Testis (tissue), 3 donors: ENCODE results near the gene MMP13. TPM values are rescaled to one million over a fixed set of nuclear protein-coding genes. Genes with fewer than 3 reads are reported as not detected.

Source experiments
- DNase-seq: peaks from one replicate; pipeline ENCODE4 v3.0.0-alpha.2; 2019
- H3K27ac ChIP-seq, 2 donors: fragments of 200-600 bp; sonication (generic); one replicate each; pipeline ENCODE4 v1.5.1; 2019
- H3K27me3 ChIP-seq: fragments of 200-600 bp; sonication (generic); one replicate; pipeline ENCODE4 v1.5.1; 2019
- H3K36me3 ChIP-seq: fragments of 200-600 bp; sonication (generic); one replicate; pipeline ENCODE4 v1.5.1; 2017; ENCODE audit warnings: low read depth; ENCODE audit errors: missing control alignments
- H3K4me1 ChIP-seq: fragments of 200-600 bp; sonication (generic); one replicate; pipeline ENCODE4 v1.5.1; 2019
- H3K4me3 ChIP-seq, 2 donors: fragments of 200-600 bp; sonication (generic); one replicate each; pipeline ENCODE4 v1.5.1; 2017 to 2019
- H3K9me3 ChIP-seq: fragments of 200-600 bp; sonication (generic); one replicate; pipeline ENCODE4 v1.5.1; 2017
- CTCF ChIP-seq, 3 experiments: fragments of 450-650 bp in 2 of 3; fragments of 200-600 bp in 1 of 3; sonication (generic) in 1 of 3; IDR thresholded peaks; one replicate each; pipeline ENCODE4 v1.5.1; 2016 to 2019; ENCODE audit warnings: antibody characterized with exemption in 3 of 3, mild to moderate bottlenecking in 2 of 3, moderate library complexity in 1 of 3
- POLR2A ChIP-seq: fragments of 450-650 bp; IDR thresholded peaks from one replicate; pipeline ENCODE4 v1.6.1; 2017; ENCODE audit warnings: antibody characterized with exemption, mild to moderate bottlenecking, moderate library complexity
- WGBS, 2 donors: methylation state at CpG; one replicate each; pipeline ENCODE4 v1.1.5; 2018; 5-methylcytosine and 5-hydroxymethylcytosine counted together
- intact Hi-C: fragments of 100-400 bp; cut with DNase I; formaldehyde crosslinking; loops from one replicate; pipeline ENCODE4 v1.15.1; 2023; ENCODE audit warnings: low total_unique reads
- polyA plus RNA-seq: library from polyadenylated mRNA; stranded (reverse); fragments of 350-450 nt; fragmentation: Illumina TruSeq; extraction: RNeasy Lipid Tissue Mini Kit (QIAGEN cat#74804); gene quantifications from one replicate; pipeline ENCODE4 v1.2.3, GENCODE V29; 2014; ENCODE audit warnings: low read depth, low replicate concordance; ENCODE audit not compliant: insufficient read depth
- total RNA-seq, 2 donors: library from RNA; depleted of rRNA; stranded (reverse); fragments of >200 nt; gene quantifications; one replicate each; pipeline ENCODE4 v1.2.3, GENCODE V29; 2016

Gene MMP13
- total and polyA plus RNA-seq, 3 donors from 2014 or later = 0.31 TPM; not detected in 2

DNA sequence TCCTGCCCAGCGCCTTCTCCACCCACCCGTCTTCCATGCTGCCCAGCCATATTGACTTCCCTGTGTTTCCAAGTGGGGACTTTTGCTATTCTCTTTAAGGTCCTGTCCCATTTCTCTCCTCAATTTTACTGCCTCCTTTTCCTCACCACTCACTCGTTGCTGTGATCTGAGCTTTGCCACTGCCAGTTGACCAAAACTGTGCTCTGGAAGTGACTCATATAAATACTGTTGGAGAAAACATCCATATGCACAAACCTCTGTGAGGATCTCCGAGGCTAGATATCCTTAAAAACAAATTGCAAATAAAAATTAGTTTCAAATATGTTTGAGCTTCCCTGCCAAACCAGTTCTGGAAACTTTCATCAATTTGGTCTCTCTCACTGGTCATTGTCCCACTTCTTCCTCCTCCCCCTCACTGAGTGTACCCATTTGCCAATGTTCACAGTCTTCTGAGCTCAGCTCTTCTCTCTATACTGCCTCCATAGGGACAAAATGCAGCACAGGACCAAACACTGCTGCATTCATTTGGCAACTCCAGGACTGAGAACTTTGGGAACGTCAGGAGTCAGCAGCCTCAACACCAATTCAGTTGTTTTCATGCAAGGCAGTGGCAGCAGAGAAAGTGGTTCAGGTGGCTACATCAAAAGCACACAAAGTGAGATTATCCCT is 34.0 kb upstream of the MMP13 start:
- Histone ChIP-seq H3K36me3 (no peaks in the 10 kb centered on the region), H3K9me3 (no peaks in the 10 kb centered on the region), H3K27ac (no peak overlapping the region), H3K27me3 (no peaks in the 10 kb centered on the region), H3K4me3 (no peak overlapping the region), H3K4me1 (no peaks in the 10 kb centered on the region)
- intact Hi-C loops = no loop called here
- DNase-seq = no peak
- 68 to 84% methylated on average over 5 of the region's 5 CpGs for WGBS, 2 donors
- TF ChIP-seq POLR2A (no peak), CTCF (IDR thresholded peaks at IDR 0.05) (no peak)

GRCh38 chr11:102986815-102987214 is 31.3 kb upstream of the MMP13 start:
- Histone ChIP-seq H3K4me1 (no peaks in the 10 kb centered on the region), H3K27ac (no peak overlapping the region), H3K36me3 (no peaks in the 10 kb centered on the region), H3K9me3 (no peaks in the 10 kb centered on the region), H3K4me3 (no peak overlapping the region), H3K27me3 (no peaks in the 10 kb centered on the region)
- WGBS, 2 donors = 73 to 89% methylated on average over 2 of the region's 2 CpGs
- DNase-seq = no peak
- TF ChIP-seq CTCF (IDR thresholded peaks at IDR 0.05) = no peak
- TF ChIP-seq POLR2A = no peak
- intact Hi-C loops = no loop called here

DNA sequence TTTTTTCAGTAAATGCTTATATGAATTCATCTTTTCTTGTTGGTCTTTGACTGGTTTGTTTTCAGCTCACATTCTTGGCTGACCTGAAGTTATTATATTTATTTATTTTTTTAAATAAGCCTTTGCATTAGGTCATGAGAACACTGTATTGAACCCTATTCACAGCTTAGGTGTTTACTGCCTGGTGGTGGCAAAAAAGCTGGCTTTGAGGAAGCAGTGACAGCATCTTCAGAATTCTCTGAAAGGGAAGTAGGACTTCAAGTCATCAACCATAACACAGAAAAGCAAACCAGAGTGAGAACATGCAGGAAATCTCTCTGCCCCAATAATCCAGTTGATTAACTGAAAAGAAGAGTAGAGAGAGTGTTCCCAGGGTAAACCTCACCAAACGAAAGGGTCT is 30.3 kb upstream of the MMP13 start:
- intact Hi-C loops = no loop called here
- whole genome bisulfite sequencing, 2 donors = 70 to 81% methylated on average over 1 of the region's 1 CpG

DNA sequence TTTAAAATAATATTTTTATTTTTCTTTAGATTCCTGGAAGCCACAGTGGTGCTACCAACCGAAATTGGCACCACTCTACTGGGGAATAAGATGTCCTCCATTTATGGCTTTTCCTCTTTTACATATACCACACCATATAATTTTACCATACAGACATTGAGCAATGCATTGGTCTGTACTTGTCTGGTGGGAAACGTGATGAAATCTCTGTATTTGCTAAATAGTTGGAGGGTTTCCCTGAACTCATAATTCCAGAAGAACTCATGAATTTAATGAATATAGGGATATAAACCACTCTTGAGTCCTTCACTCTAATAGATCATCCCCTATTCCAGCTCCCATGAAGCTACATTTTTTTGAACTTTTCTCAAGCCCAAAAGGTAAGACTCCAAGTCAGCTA is 28.0 kb upstream of the MMP13 start:
- Histone ChIP-seq H3K4me1 (no peaks in the 10 kb centered on the region), H3K4me3 (no peak overlapping the region), H3K36me3 (no peaks in the 10 kb centered on the region), H3K27me3 (no peaks in the 10 kb centered on the region), H3K27ac (no peak overlapping the region), H3K9me3 (no peaks in the 10 kb centered on the region)
- intact Hi-C loops = no loop called here
- WGBS, 2 donors = 74 to 80% methylated on average over 2 of the region's 2 CpGs
- DNase-seq = no peak
- TF ChIP-seq POLR2A (no peak), CTCF (IDR thresholded peaks at IDR 0.05) (no peak)

More for the DNA sequence above, 30.3 kb upstream of the MMP13 start:
- H3K27ac ChIP-seq = no peak overlapping the region
- TF ChIP-seq CTCF (IDR thresholded peaks at IDR 0.05) (no peak), POLR2A (no peak)
- DNase-seq = no peak
- H3K27me3 ChIP-seq = no peaks in the 10 kb centered on the region
- H3K4me1 ChIP-seq = no peaks in the 10 kb centered on the region
- H3K36me3 ChIP-seq = no peaks in the 10 kb centered on the region
- H3K9me3 ChIP-seq = no peaks in the 10 kb centered on the region
- no peak overlapping the region for H3K4me3 ChIP-seq

GRCh38 chr11:102981324-102981910 is 25.9 kb upstream of the MMP13 start:
- no peak for TF ChIP-seq CTCF (IDR thresholded peaks at IDR 0.05)
- no peak for TF ChIP-seq POLR2A
- no peaks in the 10 kb centered on the region for H3K9me3 ChIP-seq
- H3K27me3 ChIP-seq = no peaks in the 10 kb centered on the region
- intact Hi-C loops = no loop called here
- no peak overlapping the region for H3K27ac ChIP-seq
- H3K4me1 ChIP-seq = no peaks in the 10 kb centered on the region
- H3K36me3 ChIP-seq = no peaks in the 10 kb centered on the region
- no peak for DNase-seq
- H3K4me3 ChIP-seq = no peak overlapping the region
